GM12878 (cell line): Measurements from ENCODE around the gene CDC42SE1. TPM values are rescaled to one million over a fixed set of nuclear protein-coding genes. Genes with fewer than 3 reads are reported as not detected.

Experiments used
- ATAC-seq: fragments of 200-7000 bp; cut with Tn5 transposase; 3 replicates; pipeline ENCODE4 v1.9.1; 2020; ENCODE audit warnings: mild to moderate bottlenecking, moderate library complexity
- BruUV-seq: library from RNA; stranded (reverse); fragments of 400-500 nt; replicated peaks from 2 replicates; lab custom pipeline; 2021; lab: Mats Ljungman, UMichigan
- CTCF ChIA-PET: fragments of 300-600 bp; sonication (Branson Sonifier 250); formaldehyde crosslinking; extraction: SDS; loops from one replicate; lab custom pipeline; 2021; ENCODE audit warnings: inconsistent platforms; lab: Yijun Ruan, JAX
- POLR2A ChIA-PET: fragments of 350-600 bp; formaldehyde crosslinking; extraction: SDS; loops from one replicate; lab custom pipeline; 2021; ENCODE audit warnings: inconsistent platforms; lab: Charles Lee
- RAD21 ChIA-PET: fragments of 300-600 bp; sonication (Branson Sonifier 250); formaldehyde crosslinking; loops from one replicate; lab custom pipeline; 2023; ENCODE audit warnings: antibody characterized with exemption; ENCODE audit not compliant: unreplicated experiment; lab: Charles Lee
- SMC1A ChIA-PET: fragments of 300-600 bp; sonication (Branson Sonifier 250); formaldehyde crosslinking; loops from one replicate; lab custom pipeline; 2023; ENCODE audit not compliant: unreplicated experiment, uncharacterized antibody; lab: Charles Lee
- DNase-seq: peaks from one replicate; pipeline ENCODE4 v3.0.0-alpha.2; 2011; ENCODE audit warnings: low read depth, low spot score
- FAIRE-seq: peaks from 3 replicates; lab custom pipeline; 2011; peaks lifted over from hg19 to GRCh38; lab: Jason Lieb, UNC
- H2AFZ ChIP-seq: 2 replicates; pipeline ENCODE4 v1.6.0; 2011; ENCODE audit warnings: low read depth, low read length, control low read depth; ENCODE audit not compliant: control insufficient read depth
- H3K27ac ChIP-seq: 2 replicates; pipeline ENCODE4 v1.5.1; 2011; ENCODE audit warnings: control low read depth; ENCODE audit not compliant: control insufficient read depth, insufficient read depth
- H3K27me3 ChIP-seq, 2 experiments: replicated peaks in 1 of 2; 2 replicates each; pipeline versions ENCODE4 v1.6.0 to v1.6.1; 2011; ENCODE audit warnings: low read length in 1 of 2; ENCODE audit not compliant: control insufficient read depth in 2 of 2, insufficient read depth in 2 of 2
- H3K36me3 ChIP-seq, 2 experiments: 2 replicates each; pipeline ENCODE4 v1.5.1; 2011; ENCODE audit warnings: low read length in 1 of 2; ENCODE audit not compliant: control insufficient read depth in 2 of 2, insufficient read depth in 2 of 2
- H3K4me1 ChIP-seq: 2 replicates; pipeline ENCODE4 v1.6.1; 2011; ENCODE audit warnings: mild to moderate bottlenecking, low read length, moderate library complexity, mixed read lengths; ENCODE audit not compliant: control insufficient read depth, insufficient read depth
- H3K4me2 ChIP-seq: 2 replicates; pipeline ENCODE4 v1.6.0; 2011; ENCODE audit warnings: control low read depth; ENCODE audit not compliant: control insufficient read depth, insufficient read depth
- H3K4me3 ChIP-seq: fragments of 200-600 bp; sonication (generic); 2 replicates; pipeline ENCODE4 v1.5.1; 2016
- H3K79me2 ChIP-seq: 2 replicates; pipeline ENCODE4 v1.6.0; 2011; ENCODE audit warnings: low read length; ENCODE audit not compliant: control insufficient read depth, insufficient read depth
- H3K9ac ChIP-seq: 2 replicates; pipeline ENCODE4 v1.8.0; 2011; ENCODE audit warnings: low read length, control low read depth, mixed read lengths; ENCODE audit not compliant: control insufficient read depth, insufficient read depth
- H3K9me3 ChIP-seq: replicated peaks from 3 replicates; pipeline ENCODE4 v1.5.1; 2011; ENCODE audit warnings: mild to moderate bottlenecking, low read length; ENCODE audit not compliant: control insufficient read depth, insufficient read depth
- H4K20me1 ChIP-seq: 2 replicates; pipeline ENCODE4 v1.6.0; 2011; ENCODE audit not compliant: control insufficient read depth, insufficient read depth
- GABPA ChIP-seq: IDR thresholded peaks from 2 replicates; pipeline ENCODE4 v1.6.1; 2014; ENCODE audit warnings: antibody characterized with exemption, low read depth, mild to moderate bottlenecking, inconsistent platforms
- JUND ChIP-seq: IDR thresholded peaks from 2 replicates; pipeline ENCODE4 v1.6.1; 2012; ENCODE audit warnings: low read depth, mild to moderate bottlenecking, low read length, improper control_type of control experiment, moderate library complexity
- NR2C1 ChIP-seq: fragments of 450-650 bp; IDR thresholded peaks from 2 replicates; pipeline ENCODE4 v1.6.1; 2017; ENCODE audit warnings: antibody characterized with exemption, mild to moderate bottlenecking, moderate library complexity
- POU2F2 ChIP-seq: IDR thresholded peaks from 3 replicates; pipeline ENCODE4 v1.6.1; 2011; ENCODE audit warnings: low read depth, mild to moderate bottlenecking, low read length, borderline replicate concordance
- in situ Hi-C: fragments of 300-500 bp; cut with MboI; formaldehyde crosslinking; loops from 9 replicates; pipeline ENCODE4 v1.14.3; 2018; ENCODE audit warnings: mixed read lengths
- intact Hi-C: fragments of 100-400 bp; cut with micrococcal nuclease; formaldehyde crosslinking; loops from one replicate; pipeline ENCODE4 v1.14.2; 2022; ENCODE audit not compliant: unreplicated experiment
- polyA plus RNA-seq, 11 experiments: library from polyadenylated mRNA; depleted of rRNA in 4 of 11; unstranded in 6 of 11; stranded (reverse) in 5 of 11; fragments of >200 nt; fragmentation: Nextera tagmentation in 4 of 11; fragmentation: Illumina TruSeq in 1 of 11; extraction: Ambion mirVana in 4 of 11; extraction: Trizol in 1 of 11; gene quantifications; 1 replicate in 1 of 11; 2 replicates in 10 of 11; pipeline versions ENCODE4 v1.2.1 to v1.2.3, GENCODE V29; 2011 to 2016; ENCODE audit warnings: inconsistent platforms in 2 of 11, missing spikeins in 2 of 11, low read depth in 1 of 11
- total RNA-seq, 4 experiments: library from RNA; depleted of rRNA in 3 of 4; stranded (reverse); fragments of >200 nt in 3 of 4; fragmentation: Illumina TruSeq in 1 of 4; extraction: Trizol in 1 of 4; gene quantifications; 2 replicates each; pipeline versions ENCODE4 v1.2.1 to v1.2.3, GENCODE V29; 2013 to 2021
- TF ChIP-seq, protein P1 (sequence below): IDR thresholded peaks from 2 replicates; pipeline ENCODE4 v1.6.1; 2011; ENCODE audit warnings: low read depth, low read length, improper control_type of control experiment, borderline replicate concordance

Gene CDC42SE1
- total and polyA plus RNA-seq, 10 of the 15 experiments (the other 5 are each of a cell fraction or from before 2014, with no cell fraction given) = 35.7 to 112 (median 74.3) TPM

GRCh38 chr1:151026460-151026859, 33.0 kb downstream of the CDC42SE1 start:
- TF ChIP-seq, protein P1, sequence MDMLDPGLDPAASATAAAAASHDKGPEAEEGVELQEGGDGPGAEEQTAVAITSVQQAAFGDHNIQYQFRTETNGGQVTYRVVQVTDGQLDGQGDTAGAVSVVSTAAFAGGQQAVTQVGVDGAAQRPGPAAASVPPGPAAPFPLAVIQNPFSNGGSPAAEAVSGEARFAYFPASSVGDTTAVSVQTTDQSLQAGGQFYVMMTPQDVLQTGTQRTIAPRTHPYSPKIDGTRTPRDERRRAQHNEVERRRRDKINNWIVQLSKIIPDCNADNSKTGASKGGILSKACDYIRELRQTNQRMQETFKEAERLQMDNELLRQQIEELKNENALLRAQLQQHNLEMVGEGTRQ = no peak
- TF ChIP-seq NR2C1 (no peak), POU2F2 (no peak), JUND (no peak), GABPA (no peak)
- in situ Hi-C loops = no loop called here
- H3K4me2 ChIP-seq = no peak overlapping the region
- H3K27ac ChIP-seq = no peak overlapping the region
- SMC1A ChIA-PET = interaction anchor here (0.7 to 3.0 kb wide), 3 partner anchors 73 to 133 kb away, joined by 3 to 23 read pairs (median 18); partner anchors contain the start of gene TNFAIP8L2
- ATAC-seq (no peak), DNase-seq (no peak), FAIRE-seq (no peak)
- RAD21 ChIA-PET = interaction anchor here (2.4 kb wide), 1 partner anchor 130 kb away, joined by 11 read pairs; the partner anchor contains the start of gene TNFAIP8L2
- H3K79me2 ChIP-seq = no peaks in the 10 kb centered on the region
- H3K36me3 ChIP-seq = peaks cover 5 to 6% of the 10 kb centered on the region in 2 experiments; a peak in 3 of 4 replicates
- intact Hi-C loops = no loop called here
- POLR2A ChIA-PET = interaction anchor here (0.6 kb wide), 1 partner anchor 148 kb away, joined by 4 read pairs; no protein-coding TSS in a partner anchor
- H3K9me3 ChIP-seq = no peaks in the 10 kb centered on the region
- no peaks in the 10 kb centered on the region for H4K20me1 ChIP-seq
- BruUV-seq = no TSS peak
- H3K27me3 ChIP-seq = no peaks in the 10 kb centered on the region
- no peak overlapping the region for H2AFZ ChIP-seq
- H3K4me1 ChIP-seq = no peaks in the 10 kb centered on the region
- H3K9ac ChIP-seq = no peak overlapping the region
- H3K4me3 ChIP-seq = no peak overlapping the region
- CTCF ChIA-PET = interaction anchor here (0.7 to 3.9 kb wide), 5 partner anchors 20 to 129 kb away, joined by 3 to 51 read pairs (median 26); partner anchors contain the start of genes C1orf56, MINDY1 and TNFAIP8L2
